Measurements from ENCODE around the gene C17orf78.
"Not testable (repeated sequence)": the region's sequence is repeated elsewhere in the genome, so short reads cannot be mapped to it uniquely, and the experiment has no call there.

C17orf78 gene

GRCh38 chr17:37440424-37440823, 64.6 kb downstream of the C17orf78 start:
- no peak for DNase-seq (ENCODE audit: low read depth)

GRCh38 chr17:37441369-37442014, 65.7 kb downstream of the C17orf78 start:
- DNase-seq (ENCODE audit: low read depth): not testable (repeated sequence)
